GM19397 (cell line): ENCODE results near the gene ZBED2.

ENCODE experiments used
- ATAC-seq: cut with Tn5 transposase; IDR thresholded peaks from one replicate; pipeline ENCODE4 v1.9.1; 2021; ENCODE audit warnings: mild to moderate bottlenecking, moderate library complexity; ENCODE audit not compliant: unreplicated experiment

The ZBED2 gene

DNA sequence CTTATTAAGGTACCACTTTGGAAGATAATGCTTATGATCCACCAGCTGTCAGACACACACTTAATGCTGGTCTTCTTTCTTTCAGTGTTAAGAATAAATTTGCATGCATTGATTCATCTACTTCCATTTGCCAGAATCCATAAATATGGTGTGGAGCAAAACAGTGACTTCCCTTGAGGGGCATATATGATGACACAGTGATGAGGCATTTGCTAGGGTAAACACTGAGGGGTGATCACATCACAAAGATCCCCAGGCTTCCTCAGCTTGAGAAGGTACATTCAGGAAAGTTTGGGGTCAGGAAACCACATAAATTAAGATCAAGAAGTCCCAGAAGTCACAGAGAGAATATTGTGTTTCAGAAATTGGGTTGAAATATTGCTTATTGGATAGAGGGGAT is 9.9 kb upstream of the ZBED2 start:
- no peak for ATAC-seq

DNA sequence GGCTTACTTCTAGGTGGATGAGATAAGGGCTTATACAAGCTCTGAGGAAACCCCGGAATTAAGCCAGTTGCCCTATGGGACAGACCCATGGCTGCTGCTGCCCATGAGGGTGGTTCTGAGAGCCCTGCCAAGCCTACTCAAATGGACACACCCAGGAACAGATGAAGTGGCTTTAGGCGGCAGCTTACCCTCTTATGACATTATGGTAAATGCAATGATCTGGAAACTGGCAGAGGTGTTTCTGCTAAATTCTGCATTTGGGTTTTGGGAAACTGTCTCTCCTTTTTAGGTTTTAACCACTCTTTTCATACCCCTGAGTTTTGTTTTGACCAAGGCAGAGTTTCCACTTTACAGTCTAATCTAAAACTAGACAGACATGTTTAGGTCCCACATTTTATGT is 9.0 kb upstream of the ZBED2 start:
- peak; percentile 24 for ATAC-seq

DNA sequence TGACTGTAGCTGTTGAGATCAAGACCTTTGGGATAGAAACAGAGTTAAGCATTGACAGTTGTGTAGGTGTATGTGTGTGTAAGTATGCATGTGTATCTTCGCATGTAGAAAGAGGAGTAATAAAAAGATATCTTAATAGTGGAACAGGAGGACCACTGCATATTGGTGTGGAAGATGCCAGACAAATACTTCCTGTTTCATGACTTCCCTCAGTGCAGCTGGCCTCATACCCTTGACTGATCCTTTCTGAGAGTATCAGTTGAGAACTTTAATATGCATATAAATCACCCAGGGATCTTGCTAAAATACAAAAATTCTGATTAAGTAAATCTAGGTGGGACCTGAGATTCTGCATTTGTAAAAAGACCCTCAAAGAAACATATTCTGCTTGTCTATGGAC is 8.5 kb upstream of the ZBED2 start:
- peak; percentile 53 for ATAC-seq

DNA sequence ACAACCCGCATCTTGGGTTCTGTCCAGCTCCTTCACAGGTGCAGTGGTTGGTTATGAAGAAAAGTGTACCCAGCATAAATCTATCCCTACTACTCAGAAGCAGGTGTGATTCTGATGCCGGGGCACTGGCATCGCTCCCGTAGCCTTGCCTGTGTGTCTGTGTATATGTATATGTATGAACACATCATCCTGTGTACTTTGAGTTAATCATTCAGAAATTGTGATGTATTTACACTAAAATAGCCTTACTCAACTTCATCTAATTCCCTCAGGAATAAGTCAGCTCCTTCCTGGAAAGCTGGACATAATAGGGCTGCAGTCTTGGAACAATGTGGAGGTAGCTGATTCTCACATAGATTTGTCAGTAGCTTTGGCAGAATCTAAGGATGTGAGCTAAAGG is 6.7 kb upstream of the ZBED2 start:
- no peak for ATAC-seq

DNA sequence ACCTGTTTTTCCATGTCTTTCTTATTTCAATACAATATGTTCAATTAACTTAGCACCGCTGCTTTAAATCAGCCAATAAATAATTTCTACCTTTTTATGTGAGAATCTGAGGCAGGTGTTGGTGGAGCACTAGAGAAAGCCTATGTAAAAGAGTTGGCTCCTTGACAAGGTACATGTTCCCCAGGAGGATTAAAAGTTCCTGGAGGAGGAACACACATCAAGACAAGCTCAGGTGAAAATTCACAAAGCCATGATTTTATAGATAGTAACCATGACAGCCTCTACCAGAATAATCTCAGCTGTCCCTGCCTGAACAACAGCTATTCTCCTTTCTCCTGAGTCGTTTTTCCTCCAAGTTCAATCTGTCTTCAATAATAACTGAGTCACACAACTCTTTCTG is 3.4 kb upstream of the ZBED2 start:
- ATAC-seq: no peak

DNA sequence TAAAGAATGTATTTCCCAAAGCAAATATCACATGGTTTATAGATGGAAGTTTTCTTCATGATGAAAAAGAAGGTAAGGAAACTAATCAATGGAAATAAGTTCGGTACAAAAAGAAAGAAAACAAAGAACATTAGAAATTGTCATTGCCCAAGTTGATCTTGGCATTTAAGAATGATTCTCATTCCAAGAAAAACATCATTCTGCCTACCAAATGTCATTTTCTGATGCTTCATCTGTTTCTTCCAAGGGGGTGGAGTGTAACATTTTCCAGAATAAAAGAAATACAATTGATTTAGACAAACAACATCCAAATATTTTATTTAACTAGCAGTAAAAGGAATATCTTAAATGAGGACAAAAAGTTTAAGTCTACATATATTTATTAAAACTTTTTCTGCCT is 3.0 kb upstream of the ZBED2 start:
- ATAC-seq: no peak

DNA sequence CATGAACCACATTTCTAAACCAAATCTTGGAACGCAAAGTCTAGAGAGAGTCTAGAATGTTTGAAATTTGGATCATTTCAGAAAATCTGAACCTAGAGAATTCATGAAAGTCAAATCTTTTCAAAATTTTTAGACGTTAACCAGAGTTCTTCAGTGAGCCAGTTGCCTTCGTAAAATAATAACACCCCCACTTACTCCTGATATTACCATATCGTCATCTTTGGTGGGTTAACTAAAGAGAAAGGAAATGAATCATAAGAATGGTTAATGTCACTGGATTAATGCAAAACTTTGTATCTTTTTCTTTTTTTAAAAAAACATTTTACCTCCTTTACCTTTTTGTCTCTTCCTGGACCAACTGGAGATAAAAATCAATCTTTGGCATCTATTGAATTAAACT is 1.2 kb upstream of the ZBED2 start:
- no peak for ATAC-seq

DNA sequence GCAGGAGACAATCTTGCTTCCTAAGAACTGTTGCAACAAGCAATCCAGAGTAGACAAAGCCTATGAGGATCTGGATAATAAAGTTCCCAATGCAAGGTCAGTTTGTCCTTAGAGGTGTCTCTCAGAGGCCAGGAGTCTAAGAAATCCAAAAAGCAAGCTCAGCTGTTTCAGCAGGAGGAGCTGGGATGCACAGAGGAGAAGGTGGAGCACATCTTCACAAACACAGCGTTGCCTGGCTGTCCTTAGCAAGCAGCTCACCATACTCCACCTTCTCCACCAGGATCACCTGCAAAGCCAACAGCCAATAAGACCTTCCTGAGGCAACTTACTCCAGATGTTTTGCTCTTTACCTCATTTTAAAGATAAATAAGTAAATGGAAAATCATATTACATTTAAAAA is 365 bp downstream of the ZBED2 start:
- no peak for ATAC-seq

DNA sequence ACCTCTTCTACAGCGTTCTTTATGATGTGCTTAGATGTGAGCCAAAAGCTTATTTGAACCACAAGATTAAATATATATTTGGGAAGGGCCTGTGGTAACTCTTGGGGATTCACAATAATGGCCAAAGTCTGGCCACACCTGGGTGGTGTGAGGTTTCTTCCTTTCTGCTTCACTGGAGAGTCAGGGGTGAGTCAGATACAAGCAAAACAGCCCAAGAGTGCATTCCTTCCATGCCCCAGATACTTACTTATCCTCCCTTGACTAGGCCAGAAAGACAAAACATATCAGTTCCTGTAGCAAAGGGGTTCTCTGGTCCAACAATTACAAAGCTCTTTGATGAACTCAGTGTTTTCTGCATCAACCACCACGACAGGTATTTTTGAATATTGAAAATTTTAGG is 941 bp downstream of the ZBED2 start:
- ATAC-seq: peak; percentile 80

DNA sequence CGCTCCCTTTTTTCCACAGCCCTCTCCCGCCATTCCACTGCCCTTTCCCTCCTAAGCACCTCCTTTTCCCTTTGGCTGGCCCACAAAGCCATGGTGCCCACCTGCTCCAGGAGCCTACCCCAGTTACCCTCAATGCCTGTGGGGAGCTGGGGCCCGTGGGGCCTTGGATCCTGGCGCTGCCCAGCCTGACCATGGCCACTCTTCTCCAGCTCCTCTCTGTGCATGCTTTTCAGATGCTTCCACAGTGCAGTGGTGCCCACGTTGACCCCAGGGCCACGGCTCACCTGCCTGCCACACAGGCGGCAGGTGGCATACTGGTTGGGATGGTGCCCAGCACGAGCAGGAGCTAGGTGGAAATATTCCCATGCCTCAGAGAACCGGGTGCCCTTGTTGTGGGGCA is 1.5 kb downstream of the ZBED2 start:
- no peak for ATAC-seq

DNA sequence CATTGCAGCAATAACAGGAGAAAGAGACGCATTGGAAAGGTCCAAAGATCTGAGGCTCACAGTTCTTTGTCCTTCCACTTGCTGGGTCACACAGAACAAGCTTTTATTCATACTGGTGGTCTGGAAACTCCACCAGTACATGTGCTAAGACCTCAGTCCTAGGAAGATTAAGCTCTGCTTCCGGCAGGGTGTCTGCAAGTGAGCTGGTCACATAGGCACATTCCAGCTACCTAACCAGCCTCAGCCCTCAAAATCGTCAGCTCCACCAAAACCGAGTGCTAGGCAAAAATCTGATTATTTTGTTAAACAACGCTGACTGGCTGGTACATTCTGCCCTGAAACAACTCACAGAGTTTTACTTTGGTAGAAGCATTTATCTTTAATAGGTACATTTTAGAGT is 2.2 kb downstream of the ZBED2 start:
- ATAC-seq: no peak

DNA sequence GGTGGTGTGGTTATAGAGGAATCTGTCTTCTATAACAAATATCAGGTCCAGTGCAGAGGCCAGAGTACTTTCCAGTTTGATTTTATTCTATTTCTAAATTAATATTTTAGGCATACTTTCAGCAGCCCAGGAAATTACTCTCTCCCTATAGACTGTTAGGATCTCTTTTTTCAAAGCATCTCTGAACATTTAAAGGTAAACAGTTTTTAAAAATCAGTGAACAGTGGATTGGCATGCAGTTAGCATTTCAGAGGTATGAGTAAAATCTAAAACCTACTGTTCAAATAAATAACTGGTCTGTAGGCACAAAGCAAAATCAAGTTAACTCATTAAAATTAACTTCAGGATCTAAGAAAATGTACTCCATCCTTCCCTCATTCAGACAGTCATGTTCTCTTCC is 3.0 kb downstream of the ZBED2 start:
- no peak for ATAC-seq

DNA sequence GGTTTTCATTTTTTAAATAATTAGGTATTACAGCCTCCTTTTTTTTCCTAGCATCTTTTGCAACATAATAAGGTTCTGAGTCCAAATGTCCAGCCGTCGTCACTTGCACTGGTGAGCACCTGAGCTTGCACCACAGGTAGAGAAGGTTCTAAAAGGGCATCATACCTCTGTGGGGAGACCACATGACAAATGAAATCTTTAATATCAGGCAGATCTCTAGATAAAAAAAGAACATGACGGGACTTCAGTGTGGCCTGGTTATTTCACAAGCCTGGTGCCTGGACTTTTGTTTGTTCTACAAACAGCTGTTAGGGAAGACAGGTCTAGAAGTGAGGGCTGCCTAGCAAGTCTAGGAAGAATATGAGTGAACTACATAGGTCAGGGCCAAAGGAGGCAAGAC is 3.6 kb downstream of the ZBED2 start:
- ATAC-seq: no peak

DNA sequence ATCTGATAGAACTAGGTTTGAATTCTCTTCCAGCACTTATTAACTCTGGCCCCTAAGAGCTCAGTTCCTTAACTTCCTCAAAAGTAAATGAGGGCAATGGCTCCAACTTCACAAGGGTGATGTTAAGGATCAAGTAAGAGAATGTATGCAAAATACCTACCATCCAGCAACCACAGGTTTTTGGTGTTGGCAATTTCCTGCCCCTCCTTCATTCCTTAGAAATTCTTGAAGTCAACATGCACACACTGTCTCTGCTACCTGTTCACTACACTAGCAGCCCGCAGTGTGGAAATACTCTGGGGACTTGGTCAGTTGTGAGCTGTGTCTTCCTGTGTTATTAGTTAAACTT is 5.0 kb downstream of the ZBED2 start:
- ATAC-seq: peak; percentile 24

DNA sequence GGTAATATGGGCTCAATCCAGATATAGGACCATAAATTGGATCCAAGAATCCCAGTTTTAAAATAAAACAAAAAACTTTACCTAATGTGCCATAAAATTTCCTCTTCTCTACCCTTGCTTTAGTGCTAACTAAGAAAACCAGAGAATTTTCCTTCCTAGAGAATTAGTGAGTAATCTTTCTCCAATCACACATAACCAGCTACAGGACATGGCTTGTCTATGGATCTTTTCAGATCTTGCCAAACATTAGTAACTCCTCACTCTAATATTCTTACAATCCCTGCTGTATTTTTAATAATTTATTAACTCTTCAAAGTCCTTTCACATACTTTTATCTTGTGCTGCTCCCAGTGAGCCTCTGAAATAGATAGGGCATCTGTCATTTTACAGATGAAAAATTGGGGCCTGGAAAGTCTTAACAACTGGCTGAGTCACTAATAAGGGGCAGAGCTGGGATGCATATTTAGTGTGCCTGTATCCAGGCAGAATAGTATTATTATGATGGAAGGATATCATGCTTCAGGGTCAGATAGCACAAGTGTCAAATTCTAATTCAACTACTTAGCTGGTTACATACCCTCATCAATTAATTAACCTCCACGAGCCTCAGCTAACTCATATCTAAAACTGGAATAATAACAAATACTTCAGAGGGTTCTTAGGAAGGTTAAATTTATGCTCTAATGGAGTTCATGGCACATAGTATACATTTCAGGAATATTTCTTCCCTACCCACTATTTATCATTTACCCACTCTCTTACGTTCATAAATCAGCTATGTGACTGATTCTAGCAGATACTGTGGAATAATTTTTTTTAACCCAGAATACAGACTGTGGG is 5.6 kb downstream of the ZBED2 start:
- no peak for ATAC-seq

DNA sequence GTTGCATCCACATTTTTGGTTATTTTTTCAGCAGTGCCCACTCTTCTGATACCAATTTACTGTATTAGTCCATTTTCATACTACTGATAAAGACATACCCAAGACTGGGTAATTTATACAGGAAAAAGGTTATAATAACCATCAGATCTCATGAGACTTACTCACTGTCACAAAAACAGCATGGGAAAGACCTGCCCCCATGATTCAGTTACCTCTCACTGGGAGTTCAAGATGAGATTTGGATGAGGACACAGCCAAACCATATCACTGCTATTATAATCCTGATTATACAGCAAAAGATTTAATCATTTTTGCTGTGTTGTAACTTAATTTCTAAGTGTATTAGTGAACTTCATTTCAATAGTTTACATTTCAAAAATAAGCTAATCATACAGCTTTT is 6.6 kb downstream of the ZBED2 start:
- no peak for ATAC-seq

DNA sequence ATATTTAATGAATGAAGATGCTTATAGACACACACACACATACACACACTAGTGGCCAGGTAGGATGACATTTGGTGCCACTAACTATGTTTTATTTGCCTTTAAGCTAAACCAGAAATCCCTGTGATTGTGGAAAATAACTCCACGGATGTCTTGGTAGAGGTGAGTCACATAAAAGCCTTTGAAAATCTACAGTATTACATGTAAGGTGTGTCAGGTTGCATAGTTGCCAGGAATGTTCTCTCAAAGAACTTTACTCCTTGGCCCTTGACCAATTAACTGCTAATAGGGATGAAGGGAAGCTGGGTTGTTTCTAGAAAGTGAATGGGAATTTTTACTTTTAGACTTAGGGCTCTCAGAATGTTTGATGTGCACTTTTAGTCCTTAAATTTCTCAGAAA is 9.9 kb downstream of the ZBED2 start:
- no peak for ATAC-seq

DNA sequence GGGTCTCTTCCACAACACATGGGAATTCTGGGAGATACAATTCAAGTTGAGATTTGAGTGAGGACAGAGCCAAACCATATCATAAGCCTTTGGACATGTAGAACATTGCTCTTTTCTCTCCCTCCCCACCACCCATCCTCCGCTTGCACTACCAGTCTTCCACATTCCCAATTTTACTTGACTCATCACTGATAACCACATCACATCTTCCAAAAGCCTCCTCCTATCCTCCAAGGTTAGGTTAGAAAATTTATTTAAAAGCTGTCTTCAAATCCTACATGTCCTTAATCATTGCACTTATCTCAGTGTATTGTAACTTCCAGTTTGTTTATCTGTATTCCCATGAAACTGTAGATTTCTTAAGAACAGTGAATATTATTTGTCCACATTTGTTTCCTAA is 10.4 kb downstream of the ZBED2 start:
- ATAC-seq: no peak

DNA sequence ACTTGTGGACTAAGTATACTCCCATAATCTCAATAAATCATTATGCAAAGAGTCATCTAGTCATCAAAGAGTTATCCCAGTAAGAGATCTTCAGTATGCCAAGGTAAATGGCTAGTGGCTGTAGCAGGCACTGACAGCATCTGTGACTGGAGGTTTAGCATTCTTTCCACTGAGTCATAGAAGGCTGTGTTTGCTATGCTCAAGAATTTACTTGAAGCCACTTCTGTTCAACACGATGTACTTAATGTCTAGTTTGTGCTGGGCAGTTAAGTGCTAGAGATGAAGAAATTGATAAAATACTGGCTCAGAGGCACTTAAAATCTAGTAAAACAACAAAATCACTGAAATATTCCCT is 13.0 kb downstream of the ZBED2 start:
- no peak for ATAC-seq

DNA sequence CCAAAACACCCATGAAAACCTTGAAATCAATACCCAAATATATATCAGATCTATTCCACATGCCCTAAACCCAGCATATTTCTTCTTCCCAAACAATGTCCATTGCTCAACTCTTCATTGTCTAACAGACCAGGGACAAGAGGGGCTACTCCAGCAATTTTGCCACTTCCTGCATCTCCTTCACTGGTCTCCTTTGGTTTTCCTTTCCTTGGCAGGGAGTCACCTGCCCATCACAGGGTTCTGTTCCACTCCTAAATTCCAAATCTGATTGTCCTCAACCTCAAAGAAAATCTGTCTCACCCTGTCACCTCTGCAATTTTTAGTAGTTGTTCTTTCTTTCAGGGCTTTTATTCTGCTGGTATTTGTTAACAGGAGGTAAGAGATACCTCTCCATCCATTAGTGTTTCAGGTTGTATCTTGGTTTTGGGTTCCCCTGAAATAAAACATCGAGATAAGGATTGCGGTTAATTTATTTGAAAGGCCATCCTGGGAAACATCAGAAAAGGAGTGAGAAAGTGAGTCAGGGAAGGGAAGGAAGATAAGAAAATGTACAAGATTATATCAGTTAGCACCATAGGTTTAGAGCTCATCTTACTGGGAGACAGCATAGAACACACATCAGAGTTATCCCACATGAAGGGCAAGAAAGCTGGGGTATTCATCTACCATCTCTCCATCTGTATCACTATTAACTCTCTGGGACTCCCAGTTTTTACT is 13.6 kb downstream of the ZBED2 start:
- ATAC-seq: no peak

DNA sequence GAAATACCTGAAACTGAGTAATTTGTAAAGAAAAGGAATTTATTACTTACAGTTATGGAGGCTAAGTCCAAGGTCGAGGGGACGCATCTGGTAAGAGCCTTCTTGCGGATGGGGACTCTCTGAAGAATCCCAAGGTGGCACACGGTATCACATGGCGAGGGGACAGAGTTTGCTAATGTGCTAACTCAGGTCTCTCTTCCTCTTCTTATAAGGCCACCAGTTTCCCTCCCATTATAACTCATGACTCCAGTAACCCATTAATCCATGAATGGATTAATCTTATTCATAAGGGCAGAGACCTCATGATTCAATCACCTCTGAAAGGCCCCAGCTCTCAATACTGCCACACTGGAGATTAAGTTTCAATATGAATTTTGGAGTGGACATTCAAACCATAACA is 15.7 kb downstream of the ZBED2 start:
- no peak for ATAC-seq

DNA sequence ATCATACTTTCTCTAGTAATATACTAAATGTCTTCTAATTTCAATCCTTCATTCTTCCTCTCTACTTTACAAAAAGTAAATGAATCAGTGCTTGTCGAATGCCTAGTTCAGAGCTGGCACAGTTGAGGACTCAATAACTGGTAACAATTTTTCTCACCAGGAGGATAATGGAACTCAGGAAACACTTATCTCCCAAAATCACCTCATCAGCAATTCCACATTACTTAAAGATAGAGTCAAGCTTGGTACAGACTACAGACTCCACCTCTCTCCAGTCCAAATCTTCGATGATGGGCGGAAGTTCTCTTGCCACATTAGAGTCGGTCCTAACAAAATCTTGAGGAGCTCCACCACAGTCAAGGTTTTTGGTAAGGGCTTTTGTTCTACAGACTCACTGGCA is 16.3 kb downstream of the ZBED2 start:
- ATAC-seq: no peak
